Heart right ventricle (tissue), 16 donors: ENCODE measurements around the gene KRTAP10-10. TPM values are rescaled to one million over a fixed set of nuclear protein-coding genes. Genes with fewer than 3 reads are reported as not detected.

ENCODE experiments used
- ATAC-seq, 8 donors: fragments of 200-7000 bp; cut with Tn5 transposase; one replicate each; pipeline ENCODE4 v1.9.1; 2020; ENCODE audit warnings: mild to moderate bottlenecking in 8 of 8, moderate library complexity in 8 of 8, moderate number of reproducible peaks in 1 of 8
- DNase-seq, 2 donors: peaks; one replicate each; pipeline ENCODE4 v3.0.0-alpha.2; 2020
- H3K27ac ChIP-seq, 10 donors: fragments of 200-600 bp; sonication (generic) in 2 of 10; one replicate each; pipeline versions ENCODE4 v1.5.0 to v1.8.0; 2020 to 2022; ENCODE audit warnings: mild to moderate bottlenecking in 3 of 10
- H3K27me3 ChIP-seq, 7 donors: fragments of 200-600 bp; one replicate each; pipeline ENCODE4 v1.8.0; 2021 to 2022; ENCODE audit warnings: mild to moderate bottlenecking in 2 of 7
- H3K36me3 ChIP-seq, 9 donors: fragments of 200-600 bp; sonication (generic) in 1 of 9; one replicate each; pipeline versions ENCODE4 v1.5.0 to v1.8.0; 2020 to 2022; ENCODE audit warnings: mild to moderate bottlenecking in 2 of 9
- H3K4me1 ChIP-seq, 9 donors: fragments of 200-600 bp; sonication (generic) in 1 of 9; one replicate each; pipeline versions ENCODE4 v1.5.0 to v1.8.0; 2020 to 2022; ENCODE audit warnings: mild to moderate bottlenecking in 4 of 9
- H3K4me3 ChIP-seq, 10 donors: fragments of 200-600 bp; sonication (generic) in 2 of 10; one replicate each; pipeline versions ENCODE4 v1.5.0 to v1.8.0; 2020 to 2022; ENCODE audit warnings: mild to moderate bottlenecking in 7 of 10, moderate library complexity in 2 of 10
- H3K9me3 ChIP-seq, 11 donors: fragments of 200-600 bp in 10 of 11; sonication (generic) in 2 of 11; one replicate each; pipeline versions ENCODE4 v1.5.0 to v1.8.0; 2013 to 2022; ENCODE audit warnings: mild to moderate bottlenecking in 2 of 11, control low read depth in 1 of 11, moderate library complexity in 1 of 11
- WGBS, 2 donors: extraction: QIAGEN DNeasy Blood & Tissue Kit; methylation state at CpG; one replicate each; pipeline ENCODE4 v1.1.7; 2013; ENCODE audit warnings: inconsistent platforms in 1 of 2; 5-methylcytosine and 5-hydroxymethylcytosine counted together
- intact Hi-C, 10 donors: fragments of 100-400 bp; cut with DNase I; formaldehyde crosslinking; loops; one replicate each; pipeline versions ENCODE4 v1.11.1 to v1.14.2; 2022
- polyA plus RNA-seq, 2 donors: library from polyadenylated mRNA; stranded (reverse); fragments of 200-250 nt; gene quantifications; one replicate each; pipeline ENCODE4 v1.2.3, GENCODE V29; 2013
- total RNA-seq, 10 donors: library from RNA; stranded (reverse); fragmentation: NEBNext Ultra II Directional in 3 of 10; extraction: Animal tissue kit (Norgen Biotek cat#: 25700) in 3 of 10; gene quantifications; one replicate each; pipeline versions ENCODE4 v1.2.1 to v1.2.4, GENCODE V29; 2021 to 2023
- TF ChIP-seq, protein P1 (sequence below), 9 donors: fragments of 200-600 bp; sonication (generic) in 2 of 9; IDR thresholded peaks; one replicate each; pipeline versions ENCODE4 v1.5.0 to v1.8.0; 2021 to 2022; ENCODE audit warnings: antibody characterized with exemption in 9 of 9, mild to moderate bottlenecking in 5 of 9, moderate library complexity in 1 of 9
- donor health status: Arrhythmogenic right ventricular cardiomyopathy.
- donor health status: ischemic (EF 13 %, LVEDD 7.1; RV severe dilation, severe dysfunction).
- donor health status: healthy with polysubstance abuse.
- donor health status: DM: no; HTN: yes; CAD: no.
- donor health status: DM: no; HTN: no; CAD: no.
- donor health status: ischemic (EF 25% LVEDD 6.9; RV normal size, moderate dysfunction).
- donor health status: ischemic (EF 25% LVEDD 5.7; RV mildly dilated, moderate dysfunction).
- donor health status: healthy.
- donor health status: DM: yes; HTN: yes; CAD: no.
- donor health status: Ischemic cardiomyopathy.
- donor health status: ischemic (EF 35%, LVEDD 5.7; RV mildly dilated, moderate dysfunction).
- donor health status: nonischemic (EF 11% LVEDD 7.7; RV severe dilation, severe dysfunction).
- donor health status: DM: yes; HTN: yes; CAD: no.
- donor health status: PGD.
- donor health status: ischemic (EF 29% LVEDD 5.4; RV normal size, mild dysfunction).
- donor health status: nonischemic (EF 23%, LVEDD 6.1; RV moderate dilation, normal function).

KRTAP10-10 gene
- total and polyA plus RNA-seq, 12 donors: not detected

DNA sequence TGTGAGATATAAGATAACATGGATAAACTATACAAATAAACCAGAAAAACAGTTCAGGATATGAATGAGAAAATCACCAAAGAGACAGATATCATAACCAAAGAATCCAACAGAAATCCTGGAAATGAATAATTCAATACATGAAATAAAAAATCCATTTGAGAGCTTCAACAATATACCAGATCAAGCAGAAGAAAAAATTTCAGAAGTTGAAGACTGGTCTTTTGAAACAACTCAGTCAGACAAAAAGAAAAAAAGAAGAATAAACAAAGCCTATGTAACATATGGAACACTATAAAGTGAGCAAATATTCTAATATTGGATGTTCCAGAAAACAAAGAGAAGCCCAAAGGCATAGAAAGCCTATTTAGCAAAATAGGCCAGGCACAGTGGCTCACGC, 34.8 kb downstream of the KRTAP10-10 start:
- H3K4me1 ChIP-seq: no peaks in the 10 kb centered on the region
- intact Hi-C loops: no loop called here
- ATAC-seq (no peak), DNase-seq (no peak)
- H3K36me3 ChIP-seq: no peaks in the 10 kb centered on the region
- WGBS, 2 donors: 88 to 100% methylated on average over 1 of the region's 1 CpG
- H3K27me3 ChIP-seq: peaks cover 0 to 3% (median 0%) of the 10 kb centered on the region in 7 donors
- H3K9me3 ChIP-seq: peaks cover 0 to 57% (median 25%) of the 10 kb centered on the region in 11 donors
- TF ChIP-seq, protein P1, sequence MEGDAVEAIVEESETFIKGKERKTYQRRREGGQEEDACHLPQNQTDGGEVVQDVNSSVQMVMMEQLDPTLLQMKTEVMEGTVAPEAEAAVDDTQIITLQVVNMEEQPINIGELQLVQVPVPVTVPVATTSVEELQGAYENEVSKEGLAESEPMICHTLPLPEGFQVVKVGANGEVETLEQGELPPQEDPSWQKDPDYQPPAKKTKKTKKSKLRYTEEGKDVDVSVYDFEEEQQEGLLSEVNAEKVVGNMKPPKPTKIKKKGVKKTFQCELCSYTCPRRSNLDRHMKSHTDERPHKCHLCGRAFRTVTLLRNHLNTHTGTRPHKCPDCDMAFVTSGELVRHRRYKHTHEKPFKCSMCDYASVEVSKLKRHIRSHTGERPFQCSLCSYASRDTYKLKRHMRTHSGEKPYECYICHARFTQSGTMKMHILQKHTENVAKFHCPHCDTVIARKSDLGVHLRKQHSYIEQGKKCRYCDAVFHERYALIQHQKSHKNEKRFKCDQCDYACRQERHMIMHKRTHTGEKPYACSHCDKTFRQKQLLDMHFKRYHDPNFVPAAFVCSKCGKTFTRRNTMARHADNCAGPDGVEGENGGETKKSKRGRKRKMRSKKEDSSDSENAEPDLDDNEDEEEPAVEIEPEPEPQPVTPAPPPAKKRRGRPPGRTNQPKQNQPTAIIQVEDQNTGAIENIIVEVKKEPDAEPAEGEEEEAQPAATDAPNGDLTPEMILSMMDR (IDR thresholded peaks at IDR 0.05): no peak
- no peak overlapping the region for H3K4me3 ChIP-seq
- no peak overlapping the region for H3K27ac ChIP-seq

DNA sequence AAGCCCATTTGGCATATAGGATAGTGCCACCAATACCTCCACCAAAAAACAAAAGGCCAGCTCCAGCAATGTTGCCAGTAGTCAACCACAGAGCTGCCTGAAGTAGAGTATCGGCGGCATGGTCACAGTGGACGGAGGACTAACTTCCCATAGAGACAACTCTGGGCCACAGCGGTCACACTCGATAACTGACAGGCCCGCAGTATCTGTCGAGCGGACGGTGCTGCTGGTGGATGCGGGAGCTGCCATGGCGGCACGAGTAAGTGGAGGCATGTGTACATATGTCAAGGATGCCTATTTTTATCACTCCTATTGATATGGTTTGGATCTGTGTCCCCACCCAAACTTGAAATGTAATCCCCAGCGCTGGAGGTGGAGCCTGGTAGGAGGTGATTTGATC, 40.7 kb downstream of the KRTAP10-10 start:
- TF ChIP-seq, protein P1 (IDR thresholded peaks at IDR 0.05): no peak
- 90 to 94% methylated on average over 13 of the region's 13 CpGs for WGBS, 2 donors
- H3K9me3 ChIP-seq: peaks cover 0 to 18% (median 6%) of the 10 kb centered on the region in 11 donors
- no peaks in the 10 kb centered on the region for H3K4me1 ChIP-seq
- peaks cover 0 to 9% (median 0%) of the 10 kb centered on the region in 7 donors for H3K27me3 ChIP-seq
- no peak overlapping the region for H3K27ac ChIP-seq
- no peak for DNase-seq
- no peak for ATAC-seq
- no peaks in the 10 kb centered on the region for H3K36me3 ChIP-seq
- no peak overlapping the region for H3K4me3 ChIP-seq
- intact Hi-C loops: no loop called here

DNA sequence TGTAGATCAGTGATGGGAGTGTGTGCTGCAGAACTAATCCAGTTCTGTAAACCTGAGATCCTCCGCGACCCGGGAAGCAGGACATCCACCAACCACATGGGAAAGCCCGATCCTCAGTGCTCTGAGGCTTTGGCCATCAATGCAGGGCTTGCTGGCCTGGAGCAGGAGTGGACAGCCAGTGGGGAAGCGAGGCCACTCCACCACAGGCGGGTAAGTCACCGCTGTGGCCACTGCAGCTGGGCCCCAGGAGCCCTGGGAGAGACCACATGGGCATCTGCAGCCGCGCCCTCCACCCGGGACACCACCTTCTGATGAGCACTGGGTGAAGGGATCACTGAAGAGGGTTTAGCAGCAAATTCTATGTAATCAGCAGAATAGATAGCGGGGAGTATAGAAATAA, 44.0 kb downstream of the KRTAP10-10 start:
- H3K9me3 ChIP-seq: peaks cover 0 to 7% (median 0%) of the 10 kb centered on the region in 11 donors
- 69 to 77% methylated on average over 11 of the region's 11 CpGs for WGBS, 2 donors
- no peaks in the 10 kb centered on the region for H3K36me3 ChIP-seq

DNA sequence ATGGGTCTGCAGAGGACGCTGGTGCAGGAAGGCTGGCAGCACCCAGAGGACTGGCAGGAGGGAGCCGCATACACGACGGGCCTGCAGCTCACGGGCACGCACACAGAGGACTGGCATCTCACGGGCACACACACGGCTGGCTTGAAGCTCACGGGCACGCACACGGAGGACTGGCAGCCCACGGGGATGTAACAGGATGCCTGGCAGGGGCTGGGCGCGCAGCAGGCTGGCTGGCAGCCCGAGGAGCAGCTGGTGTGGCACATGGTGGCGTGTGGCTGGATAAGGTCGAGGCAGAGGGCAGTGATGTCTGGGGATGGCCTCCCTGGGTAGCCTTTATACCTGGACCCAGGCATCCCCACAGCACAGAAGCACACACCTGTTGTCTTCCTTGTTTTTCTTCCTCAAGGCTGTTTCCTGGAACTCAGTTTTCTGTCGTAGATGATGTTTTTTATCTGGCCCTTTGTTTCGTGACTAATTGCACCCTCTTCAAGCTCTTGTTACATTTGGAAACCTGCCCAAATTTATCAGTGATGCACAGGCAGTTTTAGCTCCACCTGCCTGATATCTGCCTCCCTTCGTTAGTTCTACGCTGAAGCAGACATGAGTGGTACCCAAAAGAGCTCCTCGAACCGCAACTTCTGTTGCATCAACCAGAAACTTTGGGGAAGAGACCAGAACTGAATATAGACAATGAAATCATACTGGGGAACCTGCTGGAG, 44.9 kb downstream of the KRTAP10-10 start, which contains the start of gene KRTAP12-1:
Gene KRTAP12-1 (minus strand): TSS at position 303 of the 719 bp plus-strand sequence. CDS start 40 bp downstream, at position 263.
- DNase-seq (no peak), ATAC-seq (peak in 1 of 8 donors; percentile 63)
- intact Hi-C loops: no loop called here
- no peak within 1 kb of the TSS for H3K27ac ChIP-seq
- peaks cover 0 to 28% (median 9%) of the 10 kb centered on the region in 7 donors for H3K27me3 ChIP-seq
- no peaks in the 10 kb centered on the region for H3K4me1 ChIP-seq
- 75% methylated on average over 23 of the region's 23 CpGs for WGBS, 2 donors
- peaks cover 0 to 7% (median 0%) of the 10 kb centered on the region in 11 donors for H3K9me3 ChIP-seq
- TF ChIP-seq, protein P1 (IDR thresholded peaks at IDR 0.05): no peak
- no peak within 1 kb of the TSS for H3K4me3 ChIP-seq
- H3K36me3 ChIP-seq: no peaks in the 10 kb centered on the region

More for the DNA sequence above, 44.0 kb downstream of the KRTAP10-10 start:
- intact Hi-C loops: no loop called here
- Histone ChIP-seq H3K4me1 (no peaks in the 10 kb centered on the region), H3K27me3 (peaks cover 0 to 20% (median under 1%) of the 10 kb centered on the region in 7 donors), H3K27ac (no peak overlapping the region), H3K4me3 (no peak overlapping the region)
- ATAC-seq: no peak
- TF ChIP-seq, protein P1 (IDR thresholded peaks at IDR 0.05): no peak
- DNase-seq: no peak
